CD1c-positive myeloid dendritic cell (primary cell): ENCODE measurements around the gene CNTNAP2.
"Not testable (repeated sequence)": the region's sequence is repeated elsewhere in the genome, so short reads cannot be mapped to it uniquely, and the experiment has no call there.

ENCODE experiments used
- DNase-seq: peaks from one replicate; pipeline ENCODE4 v3.0.0-alpha.2; 2016; ENCODE audit errors: extremely low spot score

The CNTNAP2 gene

GRCh38 chr7:147106746-147107145 lies 990.1 kb downstream of the CNTNAP2 start:
- no peak for DNase-seq

- DNase-seq = not testable (repeated sequence)
Measured at GRCh38 chr7:147114525-147114924, 997.9 kb downstream of the CNTNAP2 start.

GRCh38 chr7:147136352-147136751 lies 1019.8 kb downstream of the CNTNAP2 start:
- DNase-seq = no peak

- DNase-seq = no peak
Measured at GRCh38 chr7:147145194-147145593, 1028.6 kb downstream of the CNTNAP2 start.

GRCh38 chr7:147146169-147146568 lies 1029.6 kb downstream of the CNTNAP2 start:
- no peak for DNase-seq

GRCh38 chr7:147151661-147152060 lies 1035.1 kb downstream of the CNTNAP2 start:
- no peak for DNase-seq

- no peak for DNase-seq
Measured at GRCh38 chr7:147153571-147153970, 1037.0 kb downstream of the CNTNAP2 start.

GRCh38 chr7:147161405-147161804 lies 1044.8 kb downstream of the CNTNAP2 start:
- DNase-seq = no peak

- DNase-seq = no peak
Measured at GRCh38 chr7:147170341-147171012, 1053.9 kb downstream of the CNTNAP2 start.

GRCh38 chr7:147171013-147171391 lies 1054.4 kb downstream of the CNTNAP2 start:
- no peak for DNase-seq

- DNase-seq = no peak
Measured at GRCh38 chr7:147173883-147174282, 1057.3 kb downstream of the CNTNAP2 start.

- no peak for DNase-seq
Measured at GRCh38 chr7:147182874-147183273, 1066.3 kb downstream of the CNTNAP2 start.

- DNase-seq = no peak
Measured at GRCh38 chr7:147183276-147183675, 1066.7 kb downstream of the CNTNAP2 start.

GRCh38 chr7:147188467-147188866 lies 1071.9 kb downstream of the CNTNAP2 start:
- DNase-seq = no peak

- DNase-seq = no peak
Measured at GRCh38 chr7:147193476-147193875, 1076.9 kb downstream of the CNTNAP2 start.

GRCh38 chr7:147196481-147196880 lies 1079.9 kb downstream of the CNTNAP2 start:
- no peak for DNase-seq

GRCh38 chr7:147197006-147197405 lies 1080.4 kb downstream of the CNTNAP2 start:
- DNase-seq = no peak

- no peak for DNase-seq
Measured at GRCh38 chr7:147199868-147200267, 1083.3 kb downstream of the CNTNAP2 start.

- no peak for DNase-seq
Measured at GRCh38 chr7:147207988-147208387, 1091.4 kb downstream of the CNTNAP2 start.

GRCh38 chr7:147231275-147231674 lies 1114.7 kb downstream of the CNTNAP2 start:
- no peak for DNase-seq

- no peak for DNase-seq
Measured at GRCh38 chr7:147235645-147236382, 1119.2 kb downstream of the CNTNAP2 start.

GRCh38 chr7:147240468-147240867 lies 1123.9 kb downstream of the CNTNAP2 start:
- DNase-seq = no peak

GRCh38 chr7:147245274-147245673 lies 1128.7 kb downstream of the CNTNAP2 start:
- DNase-seq = peak; percentile 36
